Right lobe of liver (tissue), 6 donors: Measurements from ENCODE around the gene FNDC4. TPM values are rescaled to one million over a fixed set of nuclear protein-coding genes. Genes with fewer than 3 reads are reported as not detected.

Source experiments
- ATAC-seq, 4 donors: fragments of 200-7000 bp; cut with Tn5 transposase; one replicate each; pipeline ENCODE4 v1.9.1; 2020; ENCODE audit warnings: mild to moderate bottlenecking in 4 of 4, moderate library complexity in 4 of 4
- DNase-seq, 3 donors: peaks; one replicate each; pipeline ENCODE4 v3.0.0-alpha.2; 2020
- H3K27ac ChIP-seq, 3 donors: fragments of 200-600 bp; one replicate each; pipeline ENCODE4 v1.8.0; 2022
- H3K27me3 ChIP-seq, 2 donors: fragments of 200-600 bp; one replicate each; pipeline ENCODE4 v1.8.0; 2022
- H3K36me3 ChIP-seq, 4 donors: fragments of 200-600 bp; sonication (generic) in 1 of 4; one replicate each; pipeline versions ENCODE4 v1.5.1 to v1.8.0; 2017 to 2022; ENCODE audit warnings: control low read depth in 1 of 4
- H3K4me1 ChIP-seq, 4 donors: fragments of 200-600 bp; sonication (generic) in 1 of 4; one replicate each; pipeline versions ENCODE4 v1.5.1 to v1.8.0; 2017 to 2022; ENCODE audit warnings: control low read depth in 1 of 4
- H3K4me3 ChIP-seq, 3 donors: fragments of 200-600 bp; one replicate each; pipeline ENCODE4 v1.8.0; 2022
- H3K9me3 ChIP-seq, 4 donors: fragments of 200-600 bp; sonication (generic) in 1 of 4; one replicate each; pipeline versions ENCODE4 v1.5.1 to v1.8.0; 2017 to 2022; ENCODE audit warnings: control low read depth in 1 of 4
- CTCF ChIP-seq, 4 donors: fragments of 200-600 bp in 3 of 4; fragments of 450-650 bp in 1 of 4; IDR thresholded peaks; one replicate each; pipeline versions ENCODE4 v1.5.1 to v1.8.0; 2016 to 2022; ENCODE audit warnings: antibody characterized with exemption in 4 of 4, mild to moderate bottlenecking in 2 of 4
- POLR2A ChIP-seq: fragments of 450-650 bp; IDR thresholded peaks from one replicate; pipeline ENCODE4 v1.6.1; 2017; ENCODE audit warnings: antibody characterized with exemption, mild to moderate bottlenecking
- WGBS: methylation state at CpG from one replicate; pipeline ENCODE4 v1.1.6; 2018; ENCODE audit warnings: low coverage, low lambda C conversion rate; ENCODE audit not compliant: insufficient coverage; ENCODE audit errors: missing lambda C conversion rate; 5-methylcytosine and 5-hydroxymethylcytosine counted together
- intact Hi-C, 2 donors: fragments of 100-400 bp; cut with DNase I; formaldehyde crosslinking; loops; one replicate each; pipeline versions ENCODE4 v1.11.2 to v1.14.1; 2022
- total RNA-seq, 6 experiments: library from RNA; depleted of rRNA in 2 of 6; stranded (reverse); fragments of >200 nt in 2 of 6; fragmentation: NEBNext Ultra II Directional in 3 of 6; extraction: Animal tissue kit (Norgen Biotek cat#: 25700) in 3 of 6; gene quantifications; one replicate each; pipeline versions ENCODE4 v1.1.0 to v1.2.4, GENCODE V29; 2016 to 2023
- donor health status: DM: no; HTN: yes; CAD: no.
- donor health status: DM: no; HTN: no; CAD: no.
- donor health status: DM: no; HTN: no; CAD: no.
- donor health status: DM: no; HTN: yes; CAD: no.
- donor health status: DM: no; HTN: yes; CAD: no.

The FNDC4 gene
- total RNA-seq, 6 experiments from 2014 or later, result 29.9 to 123 (median 65.1) TPM

GRCh38 chr2:27464443-27464842, 30.6 kb downstream of the FNDC4 start:
- no peaks in the 10 kb centered on the region for H3K27me3 ChIP-seq
- no peaks in the 10 kb centered on the region for H3K4me1 ChIP-seq
- ATAC-seq, result no peak
- intact Hi-C loops, result no loop called here
- H3K36me3 ChIP-seq, result no peaks in the 10 kb centered on the region
- no peak overlapping the region for H3K4me3 ChIP-seq
- no peak for DNase-seq
- H3K27ac ChIP-seq, result no peak overlapping the region
- no peaks in the 10 kb centered on the region for H3K9me3 ChIP-seq
- 91% methylated on average over 6 of the region's 7 CpGs for WGBS
- TF ChIP-seq POLR2A (no peak), CTCF (IDR thresholded peaks at IDR 0.05) (no peak)

GRCh38 chr2:27461118-27461517, 33.9 kb downstream of the FNDC4 start:
- DNase-seq (peak; percentile 51 to 79 (median 71)), ATAC-seq (peak; percentile 43 to 84 (median 64))
- no peak overlapping the region for H3K27ac ChIP-seq
- H3K9me3 ChIP-seq, result no peaks in the 10 kb centered on the region
- H3K4me3 ChIP-seq, result no peak overlapping the region
- intact Hi-C loops, result no loop called here
- no peaks in the 10 kb centered on the region for H3K36me3 ChIP-seq
- 77% methylated on average over 2 of the region's 8 CpGs for WGBS
- no peaks in the 10 kb centered on the region for H3K4me1 ChIP-seq
- TF ChIP-seq CTCF (IDR thresholded peaks at IDR 0.05), result no peak
- no peak for TF ChIP-seq POLR2A
- no peaks in the 10 kb centered on the region for H3K27me3 ChIP-seq

GRCh38 chr2:27453968-27454367, 41.0 kb downstream of the FNDC4 start:
- H3K27me3 ChIP-seq, result no peaks in the 10 kb centered on the region
- H3K36me3 ChIP-seq, result peaks cover 0 to 17% (median 0%) of the 10 kb centered on the region in 4 donors
- no peak for ATAC-seq
- H3K9me3 ChIP-seq, result no peaks in the 10 kb centered on the region
- H3K4me1 ChIP-seq, result no peaks in the 10 kb centered on the region
- intact Hi-C loops, result no loop called here
- DNase-seq, result no peak
- H3K27ac ChIP-seq, result no peak overlapping the region
- no peak overlapping the region for H3K4me3 ChIP-seq
- 97% methylated on average over 6 of the region's 7 CpGs for WGBS
- no peak for TF ChIP-seq POLR2A
- TF ChIP-seq CTCF (IDR thresholded peaks at IDR 0.05), result no peak

- no peaks in the 10 kb centered on the region for H3K27me3 ChIP-seq
- H3K4me1 ChIP-seq, result no peaks in the 10 kb centered on the region
- intact Hi-C loops, result no loop called here
- no peaks in the 10 kb centered on the region for H3K9me3 ChIP-seq
- 86% methylated on average over 1 of the region's 1 CpG for WGBS
- DNase-seq (no peak), ATAC-seq (no peak)
- TF ChIP-seq POLR2A (no peak), CTCF (IDR thresholded peaks at IDR 0.05) (no peak)
- no peak overlapping the region for H3K4me3 ChIP-seq
- H3K27ac ChIP-seq, result no peak overlapping the region
- peaks cover 0 to 18% (median 0%) of the 10 kb centered on the region in 4 donors for H3K36me3 ChIP-seq
These were observed 43.9 kb downstream of the FNDC4 start for GRCh38 chr2:27451095-27451494.

- intact Hi-C loops, result no loop called here
- H3K4me3 ChIP-seq, result no peak overlapping the region
- no peaks in the 10 kb centered on the region for H3K4me1 ChIP-seq
- 64% methylated on average over 3 of the region's 3 CpGs for WGBS
- peaks cover 0 to 9% (median 0%) of the 10 kb centered on the region in 4 donors for H3K36me3 ChIP-seq
- DNase-seq (no peak), ATAC-seq (no peak)
- TF ChIP-seq CTCF (IDR thresholded peaks at IDR 0.05) (no peak), POLR2A (no peak)
- H3K27me3 ChIP-seq, result no peaks in the 10 kb centered on the region
- no peak overlapping the region for H3K27ac ChIP-seq
- H3K9me3 ChIP-seq, result no peaks in the 10 kb centered on the region
These were observed 46.6 kb downstream of the FNDC4 start for GRCh38 chr2:27448381-27448780.
